HG02852 (cell line): Measurements from ENCODE around the gene NUMA1.

Experiments used
- ATAC-seq: cut with Tn5 transposase; IDR thresholded peaks from one replicate; pipeline ENCODE4 v1.9.1; 2021; ENCODE audit warnings: mild to moderate bottlenecking, moderate library complexity; ENCODE audit not compliant: unreplicated experiment

NUMA1 gene

GRCh38 chr11:72066855-72067254, 13.5 kb downstream of the NUMA1 start:
- no peak for ATAC-seq

GRCh38 chr11:72061739-72062396, 18.5 kb downstream of the NUMA1 start:
- no peak for ATAC-seq

GRCh38 chr11:72058416-72059034, 21.8 kb downstream of the NUMA1 start:
- no peak for ATAC-seq

GRCh38 chr11:72048766-72049460, 31.4 kb downstream of the NUMA1 start:
- no peak for ATAC-seq

- no peak for ATAC-seq
Measured at GRCh38 chr11:72045849-72046248, 34.5 kb downstream of the NUMA1 start.

- no peak for ATAC-seq
Measured at GRCh38 chr11:72042064-72042745, 38.1 kb downstream of the NUMA1 start.

GRCh38 chr11:72041364-72042063, 38.8 kb downstream of the NUMA1 start:
- ATAC-seq = no peak

- no peak for ATAC-seq
Measured at GRCh38 chr11:72040491-72041363, 39.6 kb downstream of the NUMA1 start.

GRCh38 chr11:72039856-72040401, 40.4 kb downstream of the NUMA1 start:
- no peak for ATAC-seq

GRCh38 chr11:72039031-72039855, 41.1 kb downstream of the NUMA1 start:
- no peak for ATAC-seq

GRCh38 chr11:72038491-72038890, 41.9 kb downstream of the NUMA1 start:
- ATAC-seq = no peak

GRCh38 chr11:72037554-72038311, 42.6 kb downstream of the NUMA1 start:
- no peak for ATAC-seq

- no peak for ATAC-seq
Measured at GRCh38 chr11:72036687-72037086, 43.7 kb downstream of the NUMA1 start.

- ATAC-seq = no peak
Measured at GRCh38 chr11:72030472-72031045, 49.8 kb downstream of the NUMA1 start.

GRCh38 chr11:72026090-72026489, 54.3 kb downstream of the NUMA1 start:
- no peak for ATAC-seq

GRCh38 chr11:72024069-72024754, 56.1 kb downstream of the NUMA1 start:
- ATAC-seq = no peak

GRCh38 chr11:72023335-72023734, 57.0 kb downstream of the NUMA1 start:
- ATAC-seq = no peak
